GM21528 (cell line): ENCODE data around the gene NAIF1.
"Not testable (repeated sequence)": the region's sequence is repeated elsewhere in the genome, so short reads cannot be mapped to it uniquely, and the experiment has no call there.

Source experiments
- ATAC-seq: cut with Tn5 transposase; IDR thresholded peaks from one replicate; pipeline ENCODE4 v1.9.1; 2021; ENCODE audit warnings: mild to moderate bottlenecking, moderate library complexity; ENCODE audit not compliant: unreplicated experiment, low FRiP score

Gene NAIF1

DNA sequence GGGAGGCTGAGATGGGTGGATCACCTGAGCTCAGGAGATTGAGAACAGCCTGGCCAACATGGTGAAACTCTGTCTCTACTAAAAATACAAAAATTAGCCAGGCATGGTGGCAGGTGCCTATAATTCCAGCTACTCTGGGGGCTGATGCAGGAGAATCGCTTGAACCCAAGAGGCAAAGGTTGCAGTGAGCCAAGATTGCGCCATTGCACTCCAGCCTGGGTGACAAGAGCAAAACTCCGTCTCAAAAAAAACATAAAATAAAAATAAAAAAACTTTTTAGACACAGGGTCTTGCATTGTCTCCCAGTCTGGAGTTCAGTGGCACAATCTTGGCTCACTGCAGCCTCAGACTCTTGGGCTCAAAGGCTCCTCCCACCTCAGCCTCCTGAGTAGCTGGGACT lies 30.6 kb downstream of the NAIF1 start:
- not testable (repeated sequence) for ATAC-seq

GRCh38 chr9:128034821-128035652 lies 32.1 kb downstream of the NAIF1 start:
- no peak for ATAC-seq

- ATAC-seq, result no peak
Measured at GRCh38 chr9:128033609-128034008, 33.5 kb downstream of the NAIF1 start.

GRCh38 chr9:128027705-128028104 lies 39.4 kb downstream of the NAIF1 start:
- ATAC-seq, result no peak

- ATAC-seq, result peak; percentile 23
Measured at GRCh38 chr9:128026773-128027541, 40.2 kb downstream of the NAIF1 start.

- ATAC-seq, result peak; percentile 31
Measured at GRCh38 chr9:128026255-128026772, 40.8 kb downstream of the NAIF1 start.

GRCh38 chr9:128025736-128026135 lies 41.4 kb downstream of the NAIF1 start:
- no peak for ATAC-seq

DNA sequence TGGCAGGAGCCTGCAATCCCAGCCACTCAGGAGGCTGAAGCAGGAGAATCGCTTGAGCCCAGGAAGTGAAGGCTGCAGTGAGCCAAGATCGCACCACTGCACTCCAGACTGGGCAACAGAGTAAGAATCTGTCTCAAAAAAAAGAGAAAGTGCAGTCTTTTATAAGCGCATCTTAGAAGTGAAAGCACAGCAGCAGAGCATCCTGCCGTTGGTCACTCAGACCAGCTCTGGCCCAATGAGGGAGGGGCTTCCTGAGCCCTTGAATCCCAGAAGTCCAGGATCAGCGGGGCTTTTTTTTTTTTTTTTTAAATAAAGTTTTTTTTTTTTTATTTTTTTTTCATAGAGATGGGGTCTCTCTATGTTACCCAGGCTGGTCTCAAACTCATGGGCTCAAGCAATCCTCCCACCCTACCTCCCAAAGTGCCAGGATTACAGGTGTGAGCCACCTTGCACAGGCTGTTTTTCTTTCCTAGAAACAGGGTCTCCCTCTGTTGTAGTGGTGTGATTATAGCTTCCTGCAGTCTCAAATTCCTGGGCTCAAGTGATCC lies 42.3 kb downstream of the NAIF1 start:
- ATAC-seq, result no peak

DNA sequence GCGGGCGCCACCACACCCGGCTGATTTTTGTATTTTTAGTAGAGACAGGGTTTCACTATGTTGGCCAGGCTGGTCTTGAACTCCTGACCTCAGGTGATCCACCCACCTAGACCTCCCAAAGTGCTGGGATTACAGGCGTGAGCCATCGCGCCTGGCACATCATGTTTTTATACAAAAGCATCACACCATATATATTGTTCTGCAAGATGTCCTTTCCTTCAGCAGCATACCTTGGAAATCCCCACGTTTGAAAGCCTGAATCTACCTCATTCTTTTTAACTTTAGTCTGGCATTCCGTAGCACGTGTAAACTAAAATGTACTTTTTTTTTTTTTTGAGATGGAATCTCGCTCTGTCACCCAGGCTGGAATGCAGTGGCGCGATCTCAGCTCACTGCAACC lies 43.4 kb downstream of the NAIF1 start:
- ATAC-seq, result not testable (repeated sequence)

DNA sequence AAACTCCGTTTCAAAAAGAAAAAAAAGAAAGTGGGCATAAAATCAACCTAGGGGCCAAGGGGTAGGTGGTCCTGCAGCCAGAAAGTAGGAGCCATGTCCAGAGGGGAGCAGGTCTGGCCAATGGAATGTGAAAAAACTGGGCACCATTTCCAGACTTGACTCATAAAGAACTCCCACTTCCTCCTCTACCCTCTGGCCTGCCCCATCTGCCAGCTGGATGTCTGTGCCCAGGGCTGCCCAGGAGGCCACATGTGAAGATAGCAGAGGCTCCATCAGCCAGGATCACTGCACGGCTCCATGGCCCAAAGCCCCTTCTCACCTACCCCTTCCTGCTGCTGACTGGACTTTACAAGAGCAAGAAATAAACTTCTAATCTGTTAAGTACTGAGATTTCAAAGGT lies 44.2 kb downstream of the NAIF1 start:
- no peak for ATAC-seq

DNA sequence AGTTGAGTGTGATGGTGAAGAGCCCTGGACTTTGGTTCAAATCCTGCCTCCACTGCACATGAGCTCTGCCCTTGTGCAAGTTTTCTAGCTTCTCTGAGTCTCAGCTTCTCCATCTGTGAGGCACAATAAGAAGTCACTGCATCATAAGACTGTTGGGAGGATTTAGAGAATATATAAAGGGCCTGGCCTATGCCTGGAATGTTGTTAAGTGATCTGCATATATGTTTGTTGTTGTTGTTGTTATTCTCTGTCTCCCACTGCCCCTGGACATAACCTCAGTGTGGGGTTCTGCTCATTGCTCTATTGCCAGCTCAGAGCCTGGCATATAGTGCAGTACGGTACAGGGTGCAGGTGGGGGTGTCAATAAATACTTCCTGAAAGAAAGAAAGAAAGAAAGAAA lies 46.0 kb downstream of the NAIF1 start:
- no peak for ATAC-seq

- ATAC-seq, result no peak
Measured at GRCh38 chr9:128020692-128021091, 46.4 kb downstream of the NAIF1 start.

DNA sequence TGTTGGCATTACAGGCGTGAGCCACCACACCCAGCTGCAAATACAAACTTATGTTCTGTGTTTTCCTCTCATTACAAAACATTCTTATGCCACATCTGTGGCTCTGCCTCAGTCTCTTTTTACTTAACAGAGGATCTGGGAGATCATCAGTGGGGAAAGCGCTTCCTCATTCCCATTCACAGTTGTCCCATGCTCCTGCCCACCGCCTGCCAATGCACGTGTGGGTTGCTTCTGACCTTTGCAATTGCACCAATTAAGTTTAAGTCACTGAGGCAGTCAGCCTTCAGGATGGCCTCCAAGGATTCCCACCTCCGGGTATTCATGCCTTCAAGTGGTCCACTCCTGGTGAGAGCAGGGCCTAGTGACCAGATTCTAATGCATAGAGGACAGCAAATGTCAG lies 51.4 kb downstream of the NAIF1 start:
- ATAC-seq, result no peak
